Measurements from ENCODE around the gene CCDC69. TPM values are rescaled to one million over a fixed set of nuclear protein-coding genes. Genes with fewer than 3 reads are reported as not detected.

The CCDC69 gene
- total RNA-seq, 1 donor: 3.0 TPM

DNA sequence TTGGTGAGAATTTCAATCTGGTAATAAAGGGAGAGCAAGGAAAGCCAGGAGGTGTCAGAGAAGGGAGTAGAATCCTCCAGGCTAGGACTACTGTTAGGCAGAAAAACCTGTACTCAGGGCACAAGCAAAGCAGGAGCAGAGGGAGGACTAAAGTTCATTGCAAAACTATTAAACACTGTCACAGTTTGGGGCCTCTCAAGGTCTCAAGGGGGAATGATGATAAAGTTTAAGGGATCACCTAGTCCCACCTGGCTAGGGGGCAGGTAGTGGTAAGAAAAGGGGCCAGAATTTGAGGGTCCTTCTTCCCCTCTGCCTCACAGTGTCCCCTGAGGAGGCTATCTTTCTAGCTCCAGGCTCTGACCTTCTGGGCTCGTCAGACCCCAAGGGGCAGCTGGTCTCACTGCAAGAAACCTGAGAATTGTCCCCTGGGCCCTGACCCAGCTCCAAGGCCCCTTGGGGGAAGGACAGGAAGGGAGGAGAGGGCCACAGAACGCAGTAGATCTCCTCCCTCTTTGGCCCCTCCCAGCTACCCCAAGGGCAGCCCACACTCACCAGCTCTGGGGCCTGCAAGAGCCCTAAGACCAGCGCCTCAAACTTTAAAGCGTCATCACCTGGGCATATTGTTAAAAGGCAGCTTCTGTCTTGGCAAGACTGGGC, 974 bp downstream of the CCDC69 start:
- TF ChIP-seq, protein P1, sequence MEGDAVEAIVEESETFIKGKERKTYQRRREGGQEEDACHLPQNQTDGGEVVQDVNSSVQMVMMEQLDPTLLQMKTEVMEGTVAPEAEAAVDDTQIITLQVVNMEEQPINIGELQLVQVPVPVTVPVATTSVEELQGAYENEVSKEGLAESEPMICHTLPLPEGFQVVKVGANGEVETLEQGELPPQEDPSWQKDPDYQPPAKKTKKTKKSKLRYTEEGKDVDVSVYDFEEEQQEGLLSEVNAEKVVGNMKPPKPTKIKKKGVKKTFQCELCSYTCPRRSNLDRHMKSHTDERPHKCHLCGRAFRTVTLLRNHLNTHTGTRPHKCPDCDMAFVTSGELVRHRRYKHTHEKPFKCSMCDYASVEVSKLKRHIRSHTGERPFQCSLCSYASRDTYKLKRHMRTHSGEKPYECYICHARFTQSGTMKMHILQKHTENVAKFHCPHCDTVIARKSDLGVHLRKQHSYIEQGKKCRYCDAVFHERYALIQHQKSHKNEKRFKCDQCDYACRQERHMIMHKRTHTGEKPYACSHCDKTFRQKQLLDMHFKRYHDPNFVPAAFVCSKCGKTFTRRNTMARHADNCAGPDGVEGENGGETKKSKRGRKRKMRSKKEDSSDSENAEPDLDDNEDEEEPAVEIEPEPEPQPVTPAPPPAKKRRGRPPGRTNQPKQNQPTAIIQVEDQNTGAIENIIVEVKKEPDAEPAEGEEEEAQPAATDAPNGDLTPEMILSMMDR (IDR thresholded peaks at IDR 0.05; ENCODE audit: insufficient read depth, low read depth, low read length): no peak
- DNase-seq (ENCODE audit: low read depth): no peak
- H3K4me3 ChIP-seq (ENCODE audit: low read depth, low read length): peak overlapping the region; percentile 71

DNA sequence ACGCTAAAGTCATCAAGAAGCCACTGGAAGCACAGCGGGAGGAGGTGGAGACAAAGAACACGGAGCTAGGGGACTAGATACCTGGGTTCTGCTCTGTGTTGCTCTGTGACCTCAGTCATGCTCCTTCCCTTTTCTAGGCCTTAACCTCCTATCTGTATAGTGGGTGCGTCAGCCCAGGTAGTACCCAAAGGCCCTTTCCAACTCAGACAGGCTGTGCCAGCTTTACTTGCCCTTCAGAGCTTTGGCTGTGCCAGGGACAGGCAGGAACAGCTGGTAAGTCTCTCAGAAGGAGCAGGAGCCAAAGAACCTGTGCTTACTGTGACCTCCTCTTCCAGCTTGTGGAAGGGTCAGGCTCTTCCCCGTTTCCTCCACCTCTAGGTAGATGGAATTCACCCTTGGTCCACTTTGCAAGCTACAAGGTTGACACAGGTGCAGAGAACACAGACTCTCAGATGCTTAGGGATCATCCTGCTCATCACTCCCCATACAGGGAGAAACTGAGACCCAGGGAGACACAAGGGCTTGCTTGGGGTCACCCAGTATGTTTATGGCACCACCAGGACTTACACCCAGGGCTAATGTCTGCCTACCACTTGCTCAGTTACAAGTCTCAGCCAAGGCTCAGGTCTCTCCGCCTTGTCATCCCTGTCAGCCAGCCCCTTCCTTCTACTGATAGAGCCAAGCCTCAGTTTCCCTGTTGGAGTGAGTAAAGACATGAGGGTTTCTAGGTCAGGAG, 1.7 kb downstream of the CCDC69 start:
- TF ChIP-seq, protein P1 (IDR thresholded peaks at IDR 0.05; ENCODE audit: insufficient read depth, low read depth, low read length): no peak
- no peak overlapping the region for H3K4me3 ChIP-seq (ENCODE audit: low read depth, low read length)
- no peak for DNase-seq (ENCODE audit: low read depth)

DNA sequence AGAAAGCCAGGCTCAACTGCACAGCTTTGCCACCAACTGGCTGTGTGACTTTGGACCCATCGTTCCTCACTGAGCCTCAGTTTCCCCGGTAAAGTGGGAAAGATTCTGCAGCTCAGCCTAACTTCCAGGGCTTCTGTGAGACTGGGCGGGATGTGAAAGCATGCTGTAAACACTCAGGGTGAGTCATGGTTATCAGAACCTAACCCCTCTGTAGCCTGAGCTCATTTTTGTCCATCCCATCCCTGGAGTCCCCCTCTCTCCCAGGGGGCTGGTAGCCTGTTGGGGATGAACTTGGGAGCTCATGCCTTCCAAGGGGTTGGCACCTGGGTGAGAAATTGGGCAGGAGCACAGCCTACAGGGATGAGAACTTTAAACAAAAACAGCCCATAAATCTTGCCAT, 2.3 kb downstream of the CCDC69 start:
- no peak for DNase-seq (ENCODE audit: low read depth)
- no peak overlapping the region for H3K4me3 ChIP-seq (ENCODE audit: low read depth, low read length)
- TF ChIP-seq, protein P1 (IDR thresholded peaks at IDR 0.05; ENCODE audit: insufficient read depth, low read depth, low read length): no peak

DNA sequence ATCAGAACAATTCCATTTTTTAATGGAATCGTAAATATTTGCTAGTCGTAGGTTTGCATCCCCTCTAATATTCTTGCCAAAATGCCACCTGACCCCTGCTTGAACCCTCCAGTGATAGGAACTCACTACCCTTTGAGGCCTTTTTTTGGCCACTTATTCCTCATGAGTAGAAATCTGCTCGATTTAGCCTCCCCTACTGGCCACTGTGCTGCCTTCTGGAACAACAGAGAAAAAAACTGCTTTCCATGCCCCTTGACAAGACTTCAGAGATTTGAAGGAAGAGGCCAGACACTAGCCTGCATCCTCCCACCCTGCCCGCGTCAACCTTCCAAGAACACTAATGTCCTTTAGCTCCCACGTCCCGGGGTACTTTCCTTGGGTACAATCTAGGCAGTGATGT, 4.1 kb downstream of the CCDC69 start:
- no peak overlapping the region for H3K4me3 ChIP-seq (ENCODE audit: low read depth, low read length)
- TF ChIP-seq, protein P1 (IDR thresholded peaks at IDR 0.05; ENCODE audit: insufficient read depth, low read depth, low read length): peak; percentile 24
- DNase-seq (ENCODE audit: low read depth): no peak

DNA sequence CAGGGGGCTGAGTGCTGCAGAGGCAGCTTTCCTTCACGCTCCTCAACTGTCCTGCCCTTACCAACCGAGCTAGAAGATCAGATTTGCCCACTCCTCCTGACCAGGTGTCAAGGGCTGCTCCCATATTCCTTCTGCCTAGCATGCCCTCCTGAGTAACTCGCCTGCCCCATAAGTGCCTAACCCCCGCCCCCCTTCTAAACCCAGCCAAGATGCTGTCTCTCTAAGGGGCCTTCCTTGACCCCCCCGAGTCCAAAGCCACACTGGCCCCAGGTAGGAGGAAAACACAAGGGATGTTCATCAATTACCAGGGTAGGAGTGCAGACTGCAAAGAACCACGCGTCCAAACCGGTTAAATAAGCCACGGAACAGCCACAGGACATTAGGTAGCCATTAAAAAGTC, 4.8 kb downstream of the CCDC69 start:
- H3K4me3 ChIP-seq (ENCODE audit: low read depth, low read length): no peak overlapping the region
- no peak for DNase-seq (ENCODE audit: low read depth)
- TF ChIP-seq, protein P1 (IDR thresholded peaks at IDR 0.05; ENCODE audit: insufficient read depth, low read depth, low read length): no peak

DNA sequence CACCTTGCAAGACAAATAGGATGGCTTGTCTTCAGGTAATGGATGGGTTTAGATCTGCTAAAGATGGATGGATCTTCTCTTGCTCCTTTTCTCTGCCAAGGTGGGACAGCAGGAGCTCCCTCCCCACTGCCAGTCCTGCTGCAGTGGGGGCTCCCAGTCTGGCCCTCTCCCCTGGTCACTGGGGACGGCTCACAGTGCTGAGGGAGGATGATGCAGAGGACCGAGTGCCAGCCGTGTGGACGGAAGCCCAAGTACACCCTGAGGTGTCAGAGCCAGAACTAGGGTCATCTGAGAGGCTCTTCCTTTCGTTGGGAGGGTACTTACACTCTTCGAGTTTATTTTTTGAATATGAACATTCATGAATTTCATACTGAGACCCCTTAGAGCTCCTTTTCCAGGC, 5.7 kb downstream of the CCDC69 start:
- TF ChIP-seq, protein P1 (IDR thresholded peaks at IDR 0.05; ENCODE audit: insufficient read depth, low read depth, low read length): no peak
- no peak overlapping the region for H3K4me3 ChIP-seq (ENCODE audit: low read depth, low read length)
- no peak for DNase-seq (ENCODE audit: low read depth)

Measured in fibroblast of villous mesenchyme (primary cell).